Activated T-helper 1 cell treated with Interleukin-2 at 50 U/mL for 16 hours (primary cell): Measurements from ENCODE around the gene PTPRE.

Experiments
- DNase-seq: peaks from one replicate; pipeline ENCODE4 v3.0.0-alpha.2; 2020; ENCODE audit warnings: low read depth

PTPRE gene

DNA sequence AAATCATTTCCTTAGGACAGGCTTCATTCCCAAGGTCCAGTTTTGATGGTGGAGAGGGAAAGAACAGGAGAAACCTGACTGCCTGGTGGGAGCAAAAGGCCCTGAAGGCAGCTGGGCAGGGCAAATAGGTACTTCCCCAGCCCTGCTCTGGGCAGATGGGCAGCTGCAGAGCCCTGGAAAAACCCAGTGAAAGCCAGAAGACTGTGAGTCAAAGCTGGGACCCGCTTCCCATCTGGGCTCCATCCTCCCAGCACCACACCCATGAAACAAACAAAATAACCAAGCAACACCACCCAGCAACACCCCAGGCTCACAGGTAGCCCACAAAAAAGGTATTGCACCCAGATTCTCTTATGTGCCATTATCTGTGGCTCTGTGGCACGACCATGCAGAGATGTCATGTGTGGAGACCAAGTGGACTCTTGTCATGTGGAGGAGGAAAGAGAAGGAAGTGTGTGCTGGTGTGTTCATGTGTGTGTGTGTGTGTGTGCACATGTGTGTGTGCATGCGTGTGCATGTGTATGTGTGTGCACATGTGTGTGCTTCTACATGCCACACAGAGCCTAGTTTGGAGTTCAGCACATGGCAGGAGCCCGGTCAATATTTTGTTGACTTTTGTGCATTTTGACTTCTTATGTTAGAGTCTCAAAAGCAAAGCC is 24.0 kb upstream of the PTPRE start:
- no peak for DNase-seq

DNA sequence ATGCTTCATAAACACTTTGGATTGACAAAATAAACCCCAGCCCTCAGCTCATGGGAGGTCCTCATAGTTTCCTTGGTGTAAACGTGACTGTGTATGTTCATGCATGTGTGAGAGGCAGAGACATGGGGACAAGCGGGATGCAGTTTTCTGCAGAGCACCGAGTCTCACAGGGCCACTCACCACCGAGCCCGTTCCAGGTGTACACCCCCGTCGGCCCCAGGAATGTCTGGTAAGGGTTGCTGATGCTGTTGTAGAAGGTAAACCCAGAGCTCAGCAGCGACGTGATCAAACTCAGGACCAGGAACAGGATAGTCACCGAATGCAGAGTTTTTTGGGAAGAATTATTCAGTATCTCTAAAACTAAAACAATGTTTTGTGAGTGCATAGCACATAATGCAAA is 23.4 kb upstream of the PTPRE start:
- DNase-seq = no peak

DNA sequence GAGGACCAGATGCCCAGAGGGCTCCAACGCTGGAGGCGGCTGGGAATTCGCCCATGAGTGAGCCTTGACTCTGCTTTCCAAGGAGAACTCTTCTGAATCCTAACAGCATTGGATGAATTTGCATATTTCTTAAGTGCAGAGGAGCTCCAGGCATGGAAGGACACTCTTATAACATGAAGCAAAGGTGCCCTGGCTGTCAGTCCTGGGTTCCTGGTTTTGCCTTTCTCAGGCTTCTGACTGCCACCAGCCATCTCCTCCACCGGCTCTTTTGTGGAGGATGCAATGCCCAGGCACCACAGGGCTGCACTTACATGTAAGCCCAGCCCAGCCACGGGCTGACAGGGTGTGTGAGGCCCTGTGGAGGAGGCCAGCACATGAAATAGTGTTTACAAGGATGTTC is 22.4 kb upstream of the PTPRE start:
- no peak for DNase-seq

DNA sequence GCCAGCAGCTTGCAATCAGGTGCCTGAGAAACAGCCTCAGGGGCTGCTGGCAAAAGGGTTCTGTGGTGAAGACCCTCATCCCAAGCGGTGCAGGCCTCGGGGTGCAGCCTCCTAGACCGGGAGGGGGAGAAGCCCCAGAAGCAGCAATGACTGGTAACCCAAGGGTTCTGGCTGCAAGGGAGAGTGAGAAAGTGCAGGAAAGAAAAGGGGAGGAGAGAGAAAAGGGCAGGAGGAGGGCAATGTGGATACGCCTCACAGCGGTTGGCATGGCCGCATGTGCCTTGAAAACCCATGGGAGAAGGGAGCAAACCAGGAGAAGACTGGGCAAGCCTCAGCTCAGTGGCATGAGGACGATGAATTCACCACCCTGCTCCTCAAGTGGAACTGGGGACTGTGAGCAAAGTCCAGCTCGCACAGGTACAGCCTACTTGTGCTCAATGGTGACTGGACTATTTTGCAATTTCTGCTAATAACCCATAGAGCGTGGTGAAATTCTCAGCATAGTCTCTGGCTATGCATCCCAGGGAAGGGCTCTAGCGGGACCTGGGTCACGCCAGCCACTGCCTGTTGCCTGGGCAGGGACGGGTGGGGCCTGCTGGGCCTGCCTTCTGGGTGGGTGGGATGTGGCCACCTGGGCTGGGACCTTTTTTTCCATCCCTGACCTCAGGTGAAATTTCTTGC is 20.4 kb upstream of the PTPRE start:
- no peak for DNase-seq

DNA sequence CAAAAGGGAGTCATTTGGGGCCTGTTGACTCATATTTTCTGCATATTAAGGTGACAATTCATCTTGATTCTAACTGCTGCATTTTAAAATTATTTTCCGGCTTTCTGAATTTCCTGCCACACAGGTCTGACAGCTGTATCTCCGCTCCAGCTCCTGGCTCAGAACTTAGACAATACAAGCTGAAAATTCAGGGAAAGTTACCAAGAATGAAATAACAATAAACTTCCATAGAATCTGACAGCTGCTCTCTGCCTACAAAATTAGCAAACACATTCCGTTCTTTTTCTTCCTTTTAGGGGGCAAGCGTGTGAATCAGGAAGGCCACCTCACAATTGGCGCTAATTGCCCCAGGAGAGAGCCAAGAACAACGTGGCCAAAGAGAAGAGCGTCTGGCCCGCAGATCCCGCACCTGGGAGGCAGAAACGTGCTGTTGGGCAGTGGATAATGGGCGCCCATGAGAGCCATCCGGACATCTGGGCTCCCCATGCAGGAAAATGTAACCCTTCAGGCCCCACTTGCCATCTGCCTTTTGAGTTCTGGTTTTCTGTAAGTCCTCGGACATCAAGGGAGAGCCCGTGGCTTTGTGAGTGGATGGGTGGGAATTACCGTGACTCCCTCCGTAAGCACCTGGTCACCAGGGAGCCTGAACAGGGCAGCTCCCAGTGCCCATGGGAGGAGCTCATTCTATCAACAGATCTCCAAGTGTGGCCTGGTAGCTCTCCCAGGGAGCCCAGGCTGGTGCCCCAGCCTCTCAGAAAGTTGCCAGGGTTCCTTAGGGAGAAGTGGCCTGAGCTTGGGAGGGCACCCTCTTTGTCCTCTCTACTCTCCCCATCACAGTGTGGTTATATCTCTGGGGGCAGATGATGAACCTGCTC is 19.1 kb upstream of the PTPRE start:
- no peak for DNase-seq

DNA sequence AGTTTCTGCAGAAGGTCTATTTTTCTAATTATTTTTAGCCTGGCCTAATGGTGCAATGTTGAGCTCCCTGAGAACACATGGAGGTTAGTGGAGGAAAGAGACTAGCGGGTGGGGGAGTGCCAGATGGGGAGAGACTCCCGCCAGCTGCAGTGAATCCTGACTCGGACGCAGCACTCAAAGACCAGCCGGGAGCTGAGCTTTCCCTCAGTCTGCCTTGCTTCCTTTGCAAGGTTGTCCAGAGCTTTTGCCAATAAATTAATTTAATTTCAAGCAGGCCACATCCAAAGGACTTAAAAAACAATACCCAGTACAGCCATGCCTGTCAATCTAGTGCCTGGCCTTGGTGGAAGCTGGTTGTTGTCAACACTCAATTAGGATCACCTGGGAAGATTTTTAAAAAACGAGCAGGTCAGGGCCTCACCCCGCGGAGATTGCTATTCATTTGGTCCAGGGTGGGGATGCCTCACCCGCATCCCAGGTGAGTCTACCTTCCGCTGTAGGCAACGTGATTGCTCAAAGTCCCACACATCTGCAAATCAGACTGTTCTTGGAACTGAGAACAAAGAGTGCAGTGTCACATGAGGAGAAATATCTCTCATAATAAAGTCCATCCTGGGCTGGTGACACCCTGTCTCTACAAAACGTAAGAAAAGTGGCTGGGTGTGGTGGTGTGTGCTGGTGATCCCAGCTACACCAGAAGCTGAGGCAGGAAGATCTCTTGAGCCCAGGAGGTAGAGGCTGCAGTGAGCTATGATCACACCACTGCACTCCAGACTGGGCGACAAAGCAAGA is 18.2 kb upstream of the PTPRE start:
- no peak for DNase-seq

DNA sequence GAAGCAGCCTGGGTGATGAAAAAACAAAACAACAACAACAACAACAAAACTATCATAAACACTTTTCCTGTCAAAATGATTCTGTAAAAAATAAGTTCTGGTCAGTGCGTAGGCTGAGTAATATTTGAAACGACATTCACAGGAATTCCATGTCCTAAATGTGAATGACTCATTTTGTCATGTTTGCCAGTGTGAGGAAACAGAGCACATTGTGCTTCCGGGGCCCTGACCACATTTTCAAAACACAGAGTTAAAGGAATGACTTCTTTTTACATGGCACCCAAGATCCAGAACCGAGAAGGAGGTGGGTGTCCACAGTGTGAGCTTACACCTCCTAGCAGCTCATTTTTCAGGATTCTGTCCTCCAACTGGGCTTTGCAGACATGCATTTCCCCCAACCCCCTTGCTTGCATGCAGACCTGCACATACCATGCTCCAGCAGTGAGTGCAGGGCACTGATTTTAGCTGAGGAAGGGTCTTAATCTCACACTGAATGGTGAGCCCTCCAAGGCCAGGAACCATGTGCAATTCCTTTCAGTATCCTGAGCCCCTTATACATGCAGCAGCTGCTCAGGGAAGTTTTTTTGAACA is 17.2 kb upstream of the PTPRE start:
- no peak for DNase-seq

DNA sequence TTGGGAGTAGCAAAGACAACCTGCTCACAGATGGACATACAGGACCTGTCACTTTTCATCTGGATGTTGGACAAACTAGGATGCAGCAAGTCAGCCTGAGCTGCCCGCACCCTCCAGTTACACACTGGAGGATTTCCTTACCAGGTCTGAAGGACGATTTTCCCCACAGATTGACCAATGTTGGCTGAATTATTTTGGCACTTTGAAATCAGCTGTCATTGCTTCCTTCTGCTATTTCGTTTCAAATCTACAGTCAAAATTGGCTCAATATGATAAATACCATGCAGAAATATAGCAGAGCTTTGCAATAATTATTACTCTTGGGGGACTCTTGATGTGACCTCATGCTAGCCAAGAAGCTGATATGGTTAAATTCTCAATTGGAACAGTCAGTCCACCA is 16.7 kb upstream of the PTPRE start:
- DNase-seq = no peak

DNA sequence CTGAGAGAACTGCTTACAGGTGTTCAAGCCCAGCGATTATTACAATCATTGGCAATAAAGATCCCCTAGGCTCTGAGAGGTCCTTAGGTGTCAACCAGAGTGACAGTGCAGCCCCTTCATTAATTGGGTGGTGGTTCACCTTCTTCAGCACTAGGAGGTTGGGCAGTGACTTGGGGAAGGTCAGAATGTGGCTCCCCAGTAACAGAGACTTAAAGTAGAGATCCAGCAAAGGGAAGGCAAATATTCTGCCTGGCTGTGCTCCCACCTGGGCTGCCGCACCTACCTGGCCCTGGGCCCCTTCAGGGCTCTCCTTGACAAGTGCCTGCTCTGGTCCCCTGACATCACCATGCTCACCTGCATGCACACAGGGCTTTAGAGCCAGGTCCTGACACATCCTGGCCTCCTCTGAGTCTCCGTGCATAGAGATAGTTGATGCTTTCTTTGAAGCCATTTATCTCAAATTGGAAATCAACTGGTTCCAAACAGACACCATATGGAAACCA is 16.0 kb upstream of the PTPRE start:
- DNase-seq = no peak

DNA sequence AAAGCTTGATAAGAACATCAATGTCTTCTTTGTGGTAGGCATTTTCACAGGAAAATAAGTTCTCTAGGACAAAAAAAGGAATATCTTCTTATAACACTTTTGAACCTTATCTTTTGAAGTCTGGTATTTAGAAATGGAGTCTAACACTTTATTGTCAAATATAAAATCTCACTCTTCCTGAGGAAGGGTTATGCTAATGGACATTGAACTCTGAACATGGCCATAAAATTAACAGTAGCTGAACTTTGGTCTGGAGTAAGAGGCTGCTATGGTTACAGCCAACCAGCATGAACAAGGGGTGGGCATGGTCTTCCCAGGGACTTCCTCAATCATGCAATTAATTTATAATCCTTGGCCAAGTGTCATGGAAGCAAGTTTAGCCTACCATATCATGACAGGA is 14.2 kb upstream of the PTPRE start, which contains the start of gene CLRN3:
Gene CLRN3 (minus strand): TSS at position 199 of the 400 bp plus-strand sequence. CDS start 157 bp downstream, at position 42.
- DNase-seq = no peak

DNA sequence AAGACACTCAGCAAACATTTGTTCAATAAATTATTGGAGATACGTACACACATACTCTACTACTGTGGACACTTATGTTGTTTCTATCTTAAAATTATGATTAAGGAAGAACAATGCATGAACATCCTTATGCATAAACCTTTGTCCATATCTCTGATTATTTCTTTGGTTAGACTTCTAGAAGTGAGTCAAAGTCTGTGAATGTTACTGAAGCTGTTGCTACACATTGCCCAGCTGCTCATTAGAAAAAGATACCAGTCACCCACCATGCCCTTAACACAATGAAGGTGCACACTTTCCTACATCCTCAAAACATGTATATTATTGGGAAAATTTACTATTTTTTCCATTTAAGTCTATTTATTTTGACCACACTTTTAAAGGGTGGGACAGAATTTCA is 12.8 kb upstream of the PTPRE start:
- no peak for DNase-seq

DNA sequence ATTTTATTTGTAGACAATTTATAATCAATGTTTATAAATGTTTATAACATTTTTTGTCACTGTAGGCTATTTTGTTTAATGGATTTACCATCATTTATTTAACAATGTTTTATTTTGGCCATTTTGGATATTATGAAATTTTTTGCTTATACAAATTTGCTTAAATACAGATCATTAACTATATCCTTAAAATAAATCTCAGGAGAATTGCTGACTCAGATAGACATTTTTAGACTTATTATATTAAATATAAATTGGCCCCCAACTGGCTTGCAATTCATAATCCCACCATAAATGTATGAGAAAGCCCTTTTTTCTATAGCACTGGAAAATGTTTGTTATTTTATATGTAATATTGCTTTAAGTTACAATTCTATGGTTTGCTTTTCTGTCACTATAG is 10.3 kb upstream of the PTPRE start:
- no peak for DNase-seq

DNA sequence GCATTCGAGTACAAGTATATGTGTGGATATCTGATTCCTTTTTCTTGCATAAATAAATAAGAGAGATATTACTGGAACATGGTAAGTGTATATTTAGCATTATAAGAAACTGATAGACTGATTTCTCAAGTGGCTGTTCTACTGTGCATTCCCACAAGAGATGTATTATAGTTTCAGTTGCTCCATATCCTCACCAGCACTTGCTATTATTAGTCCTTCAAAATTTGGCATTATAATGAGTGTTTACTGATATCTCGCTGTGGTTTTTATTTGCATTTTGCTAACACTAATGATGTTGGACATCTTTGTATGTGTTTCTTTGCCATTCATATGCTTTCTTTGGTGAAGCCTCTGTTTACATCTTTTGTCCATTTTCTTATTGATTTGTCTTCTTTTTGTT is 9.7 kb upstream of the PTPRE start:
- no peak for DNase-seq

DNA sequence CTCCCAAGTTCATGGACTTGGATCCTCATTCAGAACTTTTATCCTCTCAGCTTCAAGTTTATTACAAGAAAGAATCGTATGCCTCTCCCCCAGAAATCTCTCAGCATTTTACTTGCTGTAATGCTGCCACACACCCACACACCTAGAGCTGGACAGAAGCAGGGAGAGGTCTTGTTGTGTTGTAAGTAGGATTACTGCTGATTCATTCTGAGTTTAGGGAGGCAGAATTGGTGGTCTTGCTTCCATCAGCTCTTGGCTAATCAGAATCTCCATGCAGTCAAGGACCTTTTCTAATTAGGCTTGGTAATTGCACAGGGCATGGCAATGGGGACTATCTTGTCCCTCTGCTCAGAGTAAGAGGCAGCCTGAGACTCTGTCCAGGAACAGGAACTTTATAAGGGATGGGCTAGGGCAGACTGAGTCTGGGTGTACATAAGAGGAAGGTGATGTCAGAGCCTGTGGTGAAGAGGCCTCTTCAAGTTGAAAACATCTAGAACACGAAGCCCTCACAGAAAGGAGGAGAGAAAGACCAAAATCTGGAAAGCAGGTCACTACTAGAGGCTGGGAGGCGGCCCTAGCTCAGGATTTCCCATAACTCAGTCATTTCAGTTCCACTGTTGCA is 7.0 kb upstream of the PTPRE start:
- no peak for DNase-seq

DNA sequence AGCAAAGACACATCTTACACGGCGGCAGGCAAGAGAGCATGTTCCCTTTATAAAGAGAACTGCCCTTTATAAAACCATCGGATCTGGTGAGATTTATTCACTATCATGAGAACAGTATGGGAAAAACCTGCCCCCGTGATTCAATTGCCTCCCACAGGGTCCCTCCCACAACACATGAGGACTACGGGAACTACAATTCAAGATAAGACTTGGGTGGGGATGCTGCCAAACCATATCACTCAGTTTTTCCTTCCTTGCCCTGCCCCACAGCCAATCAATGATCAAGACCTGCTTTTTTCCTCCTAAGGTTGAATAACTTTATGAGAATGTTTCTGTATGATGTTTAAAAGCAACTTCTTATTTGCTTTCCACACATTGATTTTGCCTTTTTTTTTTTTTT is 3.1 kb upstream of the PTPRE start:
- no peak for DNase-seq

DNA sequence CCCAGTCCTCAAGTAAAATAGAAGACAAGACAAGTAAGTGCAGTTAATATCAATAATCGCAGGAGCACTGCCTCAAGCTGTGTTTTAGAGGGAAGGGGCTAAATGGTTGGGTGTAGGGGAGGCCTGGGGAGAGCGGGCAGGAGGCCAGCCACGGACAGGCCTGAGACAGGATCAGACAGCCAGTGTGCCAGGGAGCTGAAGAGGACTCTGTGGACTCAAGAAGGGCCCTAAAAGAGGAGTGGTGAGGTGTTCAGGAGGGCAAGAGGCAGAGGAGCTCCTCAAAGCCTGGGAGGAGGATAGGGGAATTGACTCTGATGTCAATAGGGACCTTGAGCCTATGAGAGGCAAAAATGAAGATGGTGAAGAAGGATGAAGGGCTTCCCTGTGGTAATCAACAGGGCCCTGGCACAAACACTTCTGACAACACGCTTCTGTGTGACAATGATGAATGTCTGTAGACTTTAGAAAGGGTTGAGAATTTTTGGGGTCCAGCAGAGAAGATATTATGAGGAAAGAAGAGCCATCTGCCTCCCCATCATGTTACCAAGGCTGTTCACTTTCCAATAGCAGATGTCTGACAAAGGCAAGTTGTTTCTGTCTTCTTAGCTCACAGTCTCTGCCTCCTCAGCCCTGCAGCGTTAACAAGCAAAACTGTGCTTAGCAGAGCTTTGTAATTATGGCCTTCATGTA is 2.4 kb upstream of the PTPRE start:
- no peak for DNase-seq

DNA sequence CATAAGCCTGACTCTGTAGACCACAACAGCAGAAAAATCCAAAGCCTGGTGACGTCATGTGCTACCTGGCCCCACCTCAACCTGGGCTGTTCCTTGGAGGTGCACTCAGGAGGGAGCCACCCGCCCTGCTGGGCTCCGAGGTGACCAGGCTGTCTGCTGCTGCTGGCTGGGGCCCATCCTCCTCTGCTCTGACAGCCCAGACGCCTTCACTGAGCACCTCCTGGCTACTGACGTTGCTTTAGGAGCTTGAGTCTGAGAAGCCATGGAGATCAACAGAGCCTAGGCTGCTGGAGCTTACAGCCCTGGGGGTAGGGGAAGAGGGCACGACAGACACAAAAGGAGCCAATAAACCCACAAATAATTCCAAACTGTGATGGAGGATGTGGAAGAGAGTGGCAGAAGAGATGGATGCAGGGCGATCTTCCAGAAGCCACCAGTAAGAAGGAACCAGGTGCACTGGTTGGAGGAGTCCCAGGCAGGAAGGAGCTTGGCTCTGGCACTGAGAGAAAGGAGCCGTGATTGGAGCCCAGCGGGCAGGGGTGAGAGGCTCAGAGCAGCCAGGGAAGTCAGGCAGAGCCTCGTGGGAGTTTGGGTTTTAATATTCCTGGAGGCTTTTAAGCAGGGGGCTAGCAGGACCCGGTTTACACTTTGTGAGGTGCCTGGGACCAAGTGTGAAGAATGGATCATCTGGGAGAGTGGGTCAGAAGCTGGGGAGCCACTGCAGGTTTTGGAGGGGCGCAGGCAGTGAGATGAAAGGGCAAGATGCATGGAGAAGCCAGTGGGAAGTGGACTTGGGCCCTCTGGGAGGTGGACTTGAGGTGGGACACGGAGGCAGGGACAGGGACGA is 1.7 kb upstream of the PTPRE start:
- no peak for DNase-seq

DNA sequence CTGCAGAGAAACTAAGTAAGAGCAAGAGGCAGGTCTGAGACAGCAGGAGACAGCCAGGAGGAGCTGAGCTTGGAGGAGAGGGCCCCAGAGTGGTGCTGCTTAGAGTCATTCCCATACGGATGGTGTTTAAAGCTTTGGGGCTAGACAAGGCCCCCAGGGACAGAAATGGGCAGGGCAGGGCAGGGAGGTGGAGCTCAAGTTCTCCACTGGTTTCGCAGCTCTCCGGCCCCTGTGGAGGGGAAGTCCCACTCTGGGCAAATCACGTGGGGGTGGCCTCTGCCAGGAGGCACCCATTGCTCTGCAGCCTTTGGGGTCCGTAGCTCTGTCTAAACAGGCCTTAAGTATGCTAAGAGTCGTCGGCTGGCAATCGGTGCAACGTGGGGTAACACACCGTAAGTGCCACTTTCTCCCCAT is 1.0 kb upstream of the PTPRE start:
- no peak for DNase-seq

DNA sequence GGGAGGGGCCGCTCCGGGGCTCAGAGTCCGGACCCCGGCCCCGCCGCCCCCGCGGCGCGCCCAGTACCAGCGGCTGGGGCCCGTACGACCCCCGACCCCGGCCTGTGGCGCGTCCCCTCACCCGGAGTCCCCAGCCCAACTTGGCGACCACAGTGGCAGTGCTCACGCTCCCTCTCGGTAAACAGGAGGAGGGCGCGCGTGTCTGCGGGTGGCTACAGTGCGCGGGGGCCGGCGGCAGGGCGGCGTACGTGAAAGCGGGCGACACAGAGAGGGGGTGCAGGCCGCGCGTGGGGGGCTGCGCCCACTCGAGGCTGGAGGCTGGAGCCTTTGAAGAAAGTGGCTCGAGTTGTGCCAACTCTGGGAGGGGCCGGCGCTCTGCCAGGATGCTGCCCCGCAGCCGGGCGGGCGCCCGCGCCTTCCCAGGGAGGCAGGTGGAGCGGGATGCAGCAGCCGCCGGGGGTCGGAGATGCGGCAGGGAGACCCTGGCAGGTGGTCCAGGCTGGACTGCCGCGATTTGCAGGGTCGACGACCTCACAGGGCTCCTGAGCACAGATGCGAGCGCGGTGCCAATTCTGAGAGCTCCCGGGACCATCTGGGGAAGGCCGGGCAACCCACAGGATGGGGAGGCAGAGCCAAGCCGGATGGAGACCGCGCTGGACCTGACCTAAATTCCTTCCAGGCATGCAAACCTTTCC is 655 bp downstream of the PTPRE start:
- no peak for DNase-seq
